AG04449 (cell line): ENCODE measurements around the gene BTRC.

Experiments
- CTCF ChIA-PET: fragments of 350-600 bp; formaldehyde crosslinking; extraction: SDS; loops from one replicate; lab custom pipeline; 2021; ENCODE audit warnings: antibody characterized with exemption; lab: Yijun Ruan, JAX
- POLR2A ChIA-PET: fragments of 400-600, 350-600 bp; formaldehyde crosslinking; extraction: SDS; loops from one replicate; lab custom pipeline; 2020; ENCODE audit warnings: antibody characterized with exemption, inconsistent platforms; lab: Yijun Ruan, JAX
- DNase-seq: peaks from one replicate; pipeline ENCODE4 v3.0.0-alpha.2; 2010; ENCODE audit warnings: low read depth, low spot score
- H3K4me3 ChIP-seq: 2 replicates; pipeline ENCODE4 v1.5.1; 2011; ENCODE audit warnings: low read depth, mild to moderate bottlenecking, control low read depth, low read length
- TF ChIP-seq, protein P1 (sequence below): IDR thresholded peaks from one replicate; pipeline ENCODE4 v1.5.1; 2011; ENCODE audit warnings: mild to moderate bottlenecking, moderate library complexity, low read length, control low read depth, inconsistent platforms; ENCODE audit not compliant: insufficient read depth; ENCODE audit errors: missing control alignments

The BTRC gene

DNA sequence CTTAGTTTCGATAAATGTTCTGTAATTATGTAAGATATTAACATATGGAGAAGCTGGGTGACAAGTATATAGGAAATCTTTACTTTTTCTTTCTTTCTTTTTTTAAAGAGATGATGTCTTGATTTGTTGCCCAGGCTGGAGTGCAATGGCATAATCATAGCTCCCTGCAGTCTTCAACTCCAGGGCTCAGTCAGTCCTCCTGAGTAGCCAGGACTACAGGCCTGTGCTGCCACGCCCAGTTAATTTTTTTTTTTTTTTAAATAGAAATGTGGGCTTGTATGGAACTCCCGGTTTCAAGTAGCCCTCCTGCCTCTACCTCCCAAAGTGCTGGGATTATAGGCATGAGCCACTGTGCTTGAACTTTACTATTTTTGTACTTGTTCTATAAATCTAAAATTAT lies 122.4 kb downstream of the BTRC start:
- no peak overlapping the region for H3K4me3 ChIP-seq
- CTCF ChIA-PET, result interaction anchor here (10.7 kb wide), 1 partner anchor 9 kb away, joined by 109 read pairs; no protein-coding TSS in a partner anchor
- POLR2A ChIA-PET, result no interaction called here
- DNase-seq, result no peak
- TF ChIP-seq, protein P1, sequence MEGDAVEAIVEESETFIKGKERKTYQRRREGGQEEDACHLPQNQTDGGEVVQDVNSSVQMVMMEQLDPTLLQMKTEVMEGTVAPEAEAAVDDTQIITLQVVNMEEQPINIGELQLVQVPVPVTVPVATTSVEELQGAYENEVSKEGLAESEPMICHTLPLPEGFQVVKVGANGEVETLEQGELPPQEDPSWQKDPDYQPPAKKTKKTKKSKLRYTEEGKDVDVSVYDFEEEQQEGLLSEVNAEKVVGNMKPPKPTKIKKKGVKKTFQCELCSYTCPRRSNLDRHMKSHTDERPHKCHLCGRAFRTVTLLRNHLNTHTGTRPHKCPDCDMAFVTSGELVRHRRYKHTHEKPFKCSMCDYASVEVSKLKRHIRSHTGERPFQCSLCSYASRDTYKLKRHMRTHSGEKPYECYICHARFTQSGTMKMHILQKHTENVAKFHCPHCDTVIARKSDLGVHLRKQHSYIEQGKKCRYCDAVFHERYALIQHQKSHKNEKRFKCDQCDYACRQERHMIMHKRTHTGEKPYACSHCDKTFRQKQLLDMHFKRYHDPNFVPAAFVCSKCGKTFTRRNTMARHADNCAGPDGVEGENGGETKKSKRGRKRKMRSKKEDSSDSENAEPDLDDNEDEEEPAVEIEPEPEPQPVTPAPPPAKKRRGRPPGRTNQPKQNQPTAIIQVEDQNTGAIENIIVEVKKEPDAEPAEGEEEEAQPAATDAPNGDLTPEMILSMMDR, result no peak

DNA sequence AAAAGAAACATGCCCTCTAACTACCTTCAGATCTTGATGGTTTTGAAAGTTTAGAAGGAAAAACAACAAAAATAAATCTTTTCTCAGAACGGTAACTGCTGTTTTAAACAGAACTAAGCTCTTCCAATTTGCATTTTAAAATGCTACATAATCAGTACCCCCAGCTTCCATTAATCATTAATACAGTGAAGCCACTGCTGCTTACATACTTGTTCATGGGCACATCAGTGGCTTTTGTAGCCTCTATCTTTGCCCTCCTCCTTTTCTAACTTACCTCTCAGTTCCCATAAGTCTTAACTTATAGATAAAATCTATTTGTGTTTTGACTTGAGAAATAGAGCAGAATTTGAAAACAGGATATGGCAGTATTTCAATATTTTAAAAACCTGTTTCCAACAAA lies 125.0 kb downstream of the BTRC start:
- CTCF ChIA-PET, result interaction anchor here (0.9 to 10.7 kb wide), 3 partner anchors 12 to 265 kb away, joined by 3 to 109 read pairs (median 5); no protein-coding TSS in a partner anchor

DNA sequence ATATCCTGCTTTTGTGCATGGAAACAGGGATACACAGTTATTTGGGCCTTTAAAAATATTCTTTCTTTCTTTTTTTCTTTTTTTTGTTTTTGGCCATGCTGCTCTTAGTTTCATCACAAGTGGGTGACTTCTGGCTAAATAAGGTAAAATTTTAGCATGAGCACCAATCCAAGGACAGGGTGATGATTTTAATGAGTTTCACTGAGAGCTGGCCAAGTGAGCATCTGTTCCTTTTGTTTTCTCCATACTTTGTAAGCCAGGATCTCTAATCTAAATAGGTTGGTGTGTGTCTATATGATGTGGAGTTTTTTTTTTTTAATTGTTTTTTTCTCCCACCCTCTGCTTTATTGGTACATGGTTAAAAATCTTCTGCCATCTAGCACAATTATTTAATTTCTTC lies 127.3 kb downstream of the BTRC start:
- TF ChIP-seq, protein P1, result no peak
- no peak overlapping the region for H3K4me3 ChIP-seq
- no peak for DNase-seq
- CTCF ChIA-PET, result interaction anchor here (0.9 to 10.7 kb wide), 3 partner anchors 14 to 267 kb away, joined by 3 to 109 read pairs (median 3); no protein-coding TSS in a partner anchor
- POLR2A ChIA-PET, result no interaction called here

More for the DNA sequence above, 125.0 kb downstream of the BTRC start:
- H3K4me3 ChIP-seq, result no peak overlapping the region
- POLR2A ChIA-PET, result no interaction called here
- TF ChIP-seq, protein P1, result no peak
- no peak for DNase-seq

DNA sequence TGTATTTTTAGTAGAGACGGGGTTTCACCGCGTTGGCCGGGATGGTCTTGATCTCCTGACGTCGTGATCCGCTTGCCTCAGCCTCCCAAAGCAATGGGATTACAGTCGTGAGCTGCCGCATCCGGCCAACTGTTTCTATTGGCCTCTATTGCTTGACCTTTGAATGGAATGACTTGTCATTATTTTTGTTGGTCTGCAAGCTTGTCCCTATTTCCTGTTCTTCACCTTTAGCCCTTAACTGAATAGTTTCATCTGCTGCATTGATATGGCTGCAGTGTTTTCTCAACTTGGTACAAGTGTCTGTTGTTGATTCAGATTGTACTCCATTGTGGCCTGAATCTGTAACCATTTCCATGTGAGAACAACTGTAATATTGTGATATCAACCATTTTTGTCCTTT lies 128.6 kb downstream of the BTRC start:
- DNase-seq, result no peak
- ChIA-PET CTCF (interaction anchor here (1.5 to 10.7 kb wide), 2 partner anchors 9 to 16 kb away, joined by 3 to 109 read pairs; no protein-coding TSS in a partner anchor), POLR2A (no interaction called here)
- TF ChIP-seq, protein P1, result no peak
- H3K4me3 ChIP-seq, result no peak overlapping the region

DNA sequence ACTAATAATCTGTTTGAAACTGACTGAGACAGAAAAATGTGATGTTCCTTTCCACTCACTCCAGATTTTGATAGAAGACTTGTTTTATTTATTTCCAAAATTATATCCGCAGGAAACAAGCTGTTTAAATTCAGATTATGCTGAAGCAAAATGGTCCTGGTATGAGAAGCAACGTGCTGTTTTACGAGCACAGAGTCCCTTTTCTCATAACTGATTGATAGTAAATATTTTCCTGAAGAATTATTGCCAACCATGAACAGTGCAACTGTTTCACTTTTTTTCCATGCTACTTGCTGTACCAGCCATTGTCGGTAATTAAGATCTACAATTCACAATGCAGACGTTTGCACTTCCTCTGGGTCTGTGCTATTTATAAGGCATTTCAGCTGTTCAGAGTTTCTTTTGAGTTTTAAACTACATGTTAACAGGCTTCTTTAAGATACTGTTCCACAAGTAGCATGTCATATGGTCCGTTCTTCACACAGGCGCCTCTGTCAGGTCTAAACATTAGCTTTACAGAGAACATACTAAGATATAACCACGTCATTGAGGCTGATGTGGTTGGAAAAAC lies 130.3 kb downstream of the BTRC start:
- POLR2A ChIA-PET, result no interaction called here
- TF ChIP-seq, protein P1, result no peak
- CTCF ChIA-PET, result interaction anchor here (1.1 to 10.7 kb wide), 4 partner anchors 10 to 270 kb away, joined by 3 to 109 read pairs (median 4); no protein-coding TSS in a partner anchor
- H3K4me3 ChIP-seq, result no peak overlapping the region
- DNase-seq, result no peak

DNA sequence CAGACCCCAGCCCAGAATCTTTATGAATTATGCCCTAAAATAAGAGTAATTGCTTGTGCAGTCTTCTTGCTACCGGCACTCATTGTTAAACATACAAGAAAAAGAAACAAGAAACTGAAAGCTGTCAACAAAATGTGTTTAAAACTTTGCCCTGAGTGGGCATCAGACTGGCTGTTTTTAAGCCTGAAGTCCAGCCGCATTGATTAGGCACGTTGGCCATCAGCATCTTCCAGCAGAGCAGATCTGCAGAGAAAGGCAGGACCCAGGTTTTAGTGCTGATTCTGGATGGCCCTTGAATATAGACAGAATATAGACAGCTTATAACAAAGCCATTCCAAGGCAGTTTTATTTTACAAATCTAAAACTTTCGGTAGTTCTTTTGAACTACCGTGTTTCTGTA lies 131.2 kb downstream of the BTRC start:
- no peak for DNase-seq
- H3K4me3 ChIP-seq, result no peak overlapping the region
- ChIA-PET CTCF (interaction anchor here (1.1 to 10.7 kb wide), 2 partner anchors 18 to 271 kb away, joined by 3 to 109 read pairs; no protein-coding TSS in a partner anchor), POLR2A (no interaction called here)
- TF ChIP-seq, protein P1, result no peak
